ENCODE measurements around the gene TUBB2A.
"Not testable (repeated sequence)": the region's sequence is repeated elsewhere in the genome, so short reads cannot be mapped to it uniquely, and the experiment has no call there.

TUBB2A gene

GRCh38 chr6:3147914-3148757 is 9.2 kb downstream of the TUBB2A start:
- FAIRE-seq: no peak

- no peak for FAIRE-seq
Measured at GRCh38 chr6:3144571-3144970, 12.8 kb downstream of the TUBB2A start.

- no peak for FAIRE-seq
Measured at GRCh38 chr6:3143158-3143557, 14.2 kb downstream of the TUBB2A start.

- no peak for FAIRE-seq
Measured at GRCh38 chr6:3142536-3142935, 14.8 kb downstream of the TUBB2A start.

GRCh38 chr6:3140201-3140600 is 17.1 kb downstream of the TUBB2A start:
- FAIRE-seq: no peak

- FAIRE-seq: no peak
Measured at GRCh38 chr6:3139090-3139903, 18.0 kb downstream of the TUBB2A start.

GRCh38 chr6:3138341-3138740 is 19.0 kb downstream of the TUBB2A start:
- FAIRE-seq: no peak

GRCh38 chr6:3137873-3138272 is 19.5 kb downstream of the TUBB2A start:
- FAIRE-seq: not testable (repeated sequence)

GRCh38 chr6:3137057-3137777 is 20.1 kb downstream of the TUBB2A start:
- FAIRE-seq: no peak

GRCh38 chr6:3136292-3137011 is 20.9 kb downstream of the TUBB2A start:
- FAIRE-seq: no peak

GRCh38 chr6:3135668-3136291 is 21.6 kb downstream of the TUBB2A start:
- FAIRE-seq: no peak

GRCh38 chr6:3133515-3133914 is 23.8 kb downstream of the TUBB2A start:
- no peak for FAIRE-seq

GRCh38 chr6:3131695-3132094 is 25.6 kb downstream of the TUBB2A start:
- no peak for FAIRE-seq

GRCh38 chr6:3128356-3129108 is 28.8 kb downstream of the TUBB2A start:
- no peak for FAIRE-seq

- FAIRE-seq: no peak
Measured at GRCh38 chr6:3125815-3126214, 31.5 kb downstream of the TUBB2A start.

- no peak for FAIRE-seq
Measured at GRCh38 chr6:3124667-3125066, 32.7 kb downstream of the TUBB2A start.

- no peak for FAIRE-seq
Measured at GRCh38 chr6:3122823-3123182, 34.5 kb downstream of the TUBB2A start.

GRCh38 chr6:3120765-3121089 is 36.6 kb downstream of the TUBB2A start:
- FAIRE-seq: no peak

GRCh38 chr6:3119040-3119723 is 38.2 kb downstream of the TUBB2A start:
- FAIRE-seq: no peak

- FAIRE-seq: peak; percentile 51
Measured at GRCh38 chr6:3118353-3119039, 38.8 kb downstream of the TUBB2A start, which contains the start of gene BPHL. Gene BPHL, plus strand, starts transcription at chr6:3118711. Its CDS starts 30 bp downstream, at chr6:3118741.
